D721Med (cell line): ENCODE data around the gene GAL3ST3.
"Not testable (repeated sequence)": the region's sequence is repeated elsewhere in the genome, so short reads cannot be mapped to it uniquely, and the experiment has no call there.

ENCODE experiments used
- DNase-seq: peaks from one replicate; pipeline ENCODE4 v3.0.0; 2011; ENCODE audit warnings: low spot score; ENCODE audit not compliant: insufficient read length
- FAIRE-seq: peaks from 2 replicates; lab custom pipeline; 2011; peaks lifted over from hg19 to GRCh38; lab: Jason Lieb, UNC
- CTCF ChIP-seq: IDR thresholded peaks from 2 replicates; pipeline ENCODE4 v1.5.1; 2012; ENCODE audit warnings: mild to moderate bottlenecking, control low read depth; ENCODE audit not compliant: insufficient read depth; ENCODE audit errors: missing control alignments

Gene GAL3ST3

DNA sequence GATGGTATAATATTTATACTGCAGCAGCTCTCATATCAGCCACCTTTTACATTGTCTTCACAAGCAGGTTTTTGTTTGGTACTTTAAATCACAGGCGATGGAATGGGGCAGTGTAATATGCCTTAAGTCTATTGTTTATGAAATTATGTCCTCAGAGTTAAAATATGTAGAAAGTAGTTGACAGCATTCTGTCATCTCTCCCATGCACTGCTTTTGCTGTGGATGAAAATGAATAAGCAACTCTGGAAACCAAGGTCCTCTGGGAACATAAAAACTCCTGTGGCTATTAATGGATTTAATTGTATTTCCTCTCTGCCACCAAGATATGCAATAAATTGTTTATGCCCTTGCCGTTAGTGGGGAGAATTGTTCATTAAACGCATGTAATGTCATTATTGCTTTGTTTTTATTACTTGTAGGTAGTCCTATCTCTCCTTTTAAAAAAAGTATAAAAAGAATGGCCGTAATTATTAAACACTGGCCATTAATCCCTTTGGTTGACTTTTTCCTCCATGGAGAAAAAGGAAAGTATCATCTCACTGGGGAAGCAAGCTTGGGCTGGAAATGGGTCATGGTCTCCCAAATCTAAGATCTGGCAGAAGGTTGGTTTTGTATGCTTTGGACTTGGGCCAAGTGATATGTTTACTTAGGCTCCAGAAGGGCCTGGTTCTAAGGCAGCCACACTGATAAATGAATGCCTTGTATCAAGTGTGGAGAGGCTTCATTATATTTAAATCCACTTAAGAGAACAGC is 34.2 kb upstream of the GAL3ST3 start:
- DNase-seq (no peak), FAIRE-seq (no peak)
- TF ChIP-seq CTCF = no peak

- no peak for FAIRE-seq
- no peak for TF ChIP-seq CTCF
- DNase-seq = no peak
These were observed 32.5 kb upstream of the GAL3ST3 start for GRCh38 chr11:66081505-66081904.

DNA sequence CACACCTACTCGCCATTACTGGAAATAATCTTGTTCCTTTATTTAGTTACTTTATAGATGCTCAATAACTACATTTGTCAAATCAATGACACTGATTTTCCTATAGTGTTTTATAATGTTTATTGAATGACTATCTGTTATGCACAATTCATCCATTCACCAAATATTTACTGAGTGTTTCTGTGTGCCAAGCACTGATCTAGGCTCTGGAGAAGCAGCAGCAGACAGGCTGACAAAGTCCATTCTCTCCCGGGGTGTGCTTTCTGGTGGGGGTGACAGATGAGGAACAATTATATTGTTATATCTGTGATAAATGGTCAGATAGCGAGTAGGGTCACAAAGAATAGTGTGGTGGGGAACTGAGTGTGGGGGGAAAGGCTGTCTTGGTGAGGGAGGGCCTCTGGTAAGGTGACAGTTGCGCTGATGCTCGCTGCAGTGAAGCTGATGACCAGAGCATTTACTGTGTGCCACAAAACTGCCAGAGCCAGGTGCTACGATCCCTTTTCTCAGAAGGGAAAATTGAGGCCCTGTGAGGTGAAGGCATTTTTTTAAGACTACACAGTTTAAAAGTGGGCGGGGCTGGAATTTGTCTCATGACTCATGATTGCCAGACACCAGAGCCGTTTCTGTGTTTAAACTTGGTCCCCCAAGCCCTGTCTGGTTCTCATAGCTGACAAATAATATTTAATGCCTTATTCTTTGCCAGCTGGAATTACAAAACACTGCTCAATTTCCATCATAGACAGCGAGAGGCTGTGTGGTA is 31.3 kb upstream of the GAL3ST3 start:
- FAIRE-seq = no peak
- TF ChIP-seq CTCF = no peak
- no peak for DNase-seq

- not testable (repeated sequence) for DNase-seq, FAIRE-seq
These were observed 30.0 kb upstream of the GAL3ST3 start for GRCh38 chr11:66078949-66079348.

GRCh38 chr11:66077927-66078326 is 29.0 kb upstream of the GAL3ST3 start:
- FAIRE-seq = no peak
- TF ChIP-seq CTCF = no peak
- DNase-seq = no peak

- DNase-seq (no peak), FAIRE-seq (no peak)
- no peak for TF ChIP-seq CTCF
These were observed 27.6 kb upstream of the GAL3ST3 start for GRCh38 chr11:66076561-66076960.

DNA sequence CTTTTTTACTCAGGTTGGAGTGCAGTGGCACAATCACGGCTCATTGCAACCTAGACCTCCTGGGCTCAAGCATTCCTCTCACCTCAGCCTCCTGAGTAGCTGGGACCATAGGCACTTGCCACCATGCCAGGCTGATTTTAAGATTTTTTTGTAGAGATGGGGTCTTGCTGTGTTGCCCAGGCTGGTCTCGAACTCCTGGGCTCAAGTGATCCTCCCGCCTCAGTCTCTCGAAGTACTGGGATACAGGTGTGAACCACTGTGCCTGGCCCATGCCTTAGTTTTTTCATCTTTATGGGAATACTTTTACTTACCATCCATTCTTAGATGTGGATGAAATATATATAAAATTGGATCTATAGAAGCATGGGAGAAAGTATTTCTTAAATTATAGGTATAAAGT is 26.3 kb upstream of the GAL3ST3 start:
- DNase-seq (no peak), FAIRE-seq (no peak)
- TF ChIP-seq CTCF = no peak
